Measurements from ENCODE around the gene FER. TPM values are rescaled to one million over a fixed set of nuclear protein-coding genes. Genes with fewer than 3 reads are reported as not detected.

The FER gene
- polyA plus RNA-seq, 1 donor (not counting 4 experiments of a cell fraction or from before 2014, with no cell fraction given) = 17.1 TPM

- Histone ChIP-seq H3K79me2 (ENCODE audit: control insufficient read depth, insufficient read depth, low read length) (no peaks in the 10 kb centered on the region), H3K9me3 (ENCODE audit: control insufficient read depth, low read depth, low read length) (no peaks in the 10 kb centered on the region), H2AFZ (ENCODE audit: control insufficient read depth, low read length) (no peak overlapping the region), H4K20me1 (ENCODE audit: control insufficient read depth, extremely low read depth, insufficient read depth, low read length) (no peaks in the 10 kb centered on the region), H3K4me3 (ENCODE audit: control insufficient read depth in 2 of 3, extremely low read depth in 1 of 3, insufficient read depth in 2 of 3, low read depth in 1 of 3, low read length in 3 of 3) (no peak overlapping the region), H3K4me2 (ENCODE audit: control insufficient read depth, extremely low read depth, insufficient read depth, low read depth, low read length) (no peak overlapping the region), H3K9ac (ENCODE audit: control insufficient read depth, extremely low read depth, insufficient read depth, low read length) (no peak overlapping the region), H3K36me3 (ENCODE audit: control insufficient read depth in 2 of 2, extremely low read depth in 1 of 2, insufficient read depth in 2 of 2, low read length in 2 of 2) (no peaks in the 10 kb centered on the region), H3K9me1 (ENCODE audit: control insufficient read depth, extremely low read depth, insufficient read depth, low read length) (no peaks in the 10 kb centered on the region), H3K27me3 (ENCODE audit: control insufficient read depth, extremely low read depth, insufficient read depth, low read length) (no peaks in the 10 kb centered on the region), H3K27ac (ENCODE audit: control insufficient read depth, insufficient read depth, low read length) (no peak overlapping the region), H3K4me1 (ENCODE audit: control insufficient read depth, extremely low read depth, insufficient read depth, low read length) (no peaks in the 10 kb centered on the region)
- DNase-seq (ENCODE audit: low read depth, low spot score) (no peak), FAIRE-seq (no peak)
- dilution Hi-C loops (cut with MboI; ENCODE audit: extremely low pct_ligation_motif_present, low sequenced_read_pairs) = no loop called here
- TF ChIP-seq EZH2 (IDR thresholded peaks at IDR 0.05; ENCODE audit: low read length) (no peak), CTCF (optimal IDR thresholded peaks at IDR 0.05 in 1 of 3, IDR thresholded peaks at IDR 0.05 in 1 of 3, conservative IDR thresholded peaks at IDR 0.05 in 1 of 3; ENCODE audit: extremely low read depth in 1 of 3, insufficient read depth in 2 of 3, low read length in 3 of 3) (no peak)
Measured at GRCh38 chr5:109083937-109084336, 336.2 kb downstream of the FER start.

- Histone ChIP-seq H3K4me1 (ENCODE audit: control insufficient read depth, extremely low read depth, insufficient read depth, low read length) (no peaks in the 10 kb centered on the region), H3K36me3 (ENCODE audit: control insufficient read depth in 2 of 2, extremely low read depth in 1 of 2, insufficient read depth in 2 of 2, low read length in 2 of 2) (no peaks in the 10 kb centered on the region), H3K27ac (ENCODE audit: control insufficient read depth, insufficient read depth, low read length) (no peak overlapping the region), H3K4me3 (ENCODE audit: control insufficient read depth in 2 of 3, extremely low read depth in 1 of 3, insufficient read depth in 2 of 3, low read depth in 1 of 3, low read length in 3 of 3) (no peak overlapping the region), H3K79me2 (ENCODE audit: control insufficient read depth, insufficient read depth, low read length) (no peaks in the 10 kb centered on the region), H3K4me2 (ENCODE audit: control insufficient read depth, extremely low read depth, insufficient read depth, low read depth, low read length) (no peak overlapping the region), H3K27me3 (ENCODE audit: control insufficient read depth, extremely low read depth, insufficient read depth, low read length) (no peaks in the 10 kb centered on the region), H3K9me1 (ENCODE audit: control insufficient read depth, extremely low read depth, insufficient read depth, low read length) (no peaks in the 10 kb centered on the region), H3K9ac (ENCODE audit: control insufficient read depth, extremely low read depth, insufficient read depth, low read length) (no peak overlapping the region), H3K9me3 (ENCODE audit: control insufficient read depth, low read depth, low read length) (no peaks in the 10 kb centered on the region), H4K20me1 (ENCODE audit: control insufficient read depth, extremely low read depth, insufficient read depth, low read length) (no peaks in the 10 kb centered on the region), H2AFZ (ENCODE audit: control insufficient read depth, low read length) (no peak overlapping the region)
- no peak for FAIRE-seq
- DNase-seq (ENCODE audit: low read depth, low spot score) = no peak
- dilution Hi-C loops (cut with MboI; ENCODE audit: extremely low pct_ligation_motif_present, low sequenced_read_pairs) = no loop called here
- TF ChIP-seq EZH2 (IDR thresholded peaks at IDR 0.05; ENCODE audit: low read length) = no peak
- no peak for TF ChIP-seq CTCF (optimal IDR thresholded peaks at IDR 0.05 in 1 of 3, IDR thresholded peaks at IDR 0.05 in 1 of 3, conservative IDR thresholded peaks at IDR 0.05 in 1 of 3; ENCODE audit: extremely low read depth in 1 of 3, insufficient read depth in 2 of 3, low read length in 3 of 3)
Measured at GRCh38 chr5:109089191-109089590, 341.5 kb downstream of the FER start.

All from keratinocyte (primary cell).